ENCODE results near the gene SPATA45. TPM values are rescaled to one million over a fixed set of nuclear protein-coding genes. Genes with fewer than 3 reads are reported as not detected.

Gene SPATA45
- total and polyA plus RNA-seq, 2 of the 4 experiments (the other 2 are of a cell fraction) = not detected

DNA sequence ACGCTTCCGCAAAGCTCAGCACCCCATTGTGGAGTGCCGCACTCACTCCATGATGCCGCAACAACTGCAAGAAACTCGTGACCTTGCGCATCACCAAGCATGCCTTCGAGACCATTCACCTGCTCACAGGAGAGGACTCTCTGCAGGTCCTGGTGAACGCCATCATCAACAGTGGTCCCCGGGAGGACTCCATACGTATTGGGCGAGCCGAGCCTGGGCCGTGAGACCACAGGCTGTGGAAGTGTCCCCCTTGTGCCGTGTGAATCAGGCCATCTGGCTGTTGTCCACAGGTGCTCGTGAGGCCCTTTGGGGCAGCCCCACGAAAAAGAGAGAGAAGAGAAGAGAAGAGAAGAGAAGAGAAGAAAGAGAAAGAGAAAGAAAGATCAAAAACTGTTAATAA is 23.2 kb downstream of the SPATA45 start:
- no peak overlapping the region for H2AK5ac ChIP-seq (ENCODE audit: low read depth, low read length)
- no peak overlapping the region for H3K27ac ChIP-seq (ENCODE audit: insufficient read depth, low read length)
- no peak for ATAC-seq (ENCODE audit: low read depth)
- intact Hi-C loops (cut with micrococcal nuclease) = loop anchor here (5.0 kb wide), 1 partner anchor 33 kb away; the partner anchor contains the start of gene FLVCR1
- no peak overlapping the region for H2AFZ ChIP-seq (replicated peaks; ENCODE audit: low read length, poor library complexity)
- no peak overlapping the region for H2BK20ac ChIP-seq (ENCODE audit: low read depth, low read length)
- dilution Hi-C loops (cut with HindIII; ENCODE audit: low sequenced_read_pairs, unreplicated experiment) = no loop called here
- H3K36me3 ChIP-seq (ENCODE audit: control insufficient read depth, insufficient read depth, low read length) = no peaks in the 10 kb centered on the region
- H3K23ac ChIP-seq (ENCODE audit: low read depth, low read length) = no peak overlapping the region
- no TSS peak for BruUV-seq (replicated peaks)
- H4K8ac ChIP-seq (ENCODE audit: low read depth in 2 of 2, low read length in 2 of 2) = no peak overlapping the region
- H3K9me3 ChIP-seq (ENCODE audit: control insufficient read depth, insufficient read depth, low read length) = peaks cover 20% of the 10 kb centered on the region
- H2BK5ac ChIP-seq (ENCODE audit: low read depth, low read length, poor library complexity, severe bottlenecking) = no peak overlapping the region
- H4K20me1 ChIP-seq (ENCODE audit: insufficient read depth, low read length) = no peaks in the 10 kb centered on the region
- no peak overlapping the region for H2BK120ac ChIP-seq (ENCODE audit: low read depth, low read length)
- ChIA-PET POLR2A (ENCODE audit: unreplicated experiment) (no interaction called here), CTCF (no interaction called here)
- H2AK9ac ChIP-seq (replicated peaks; ENCODE audit: low read depth, low read length, poor library complexity) = no peak overlapping the region
- no peaks in the 10 kb centered on the region for H3K9me1 ChIP-seq (ENCODE audit: insufficient read depth, low read length)
- WGBS, 2 experiments (ENCODE audit: extremely low coverage in 2 of 2, insufficient read length in 1 of 2) = 91% methylated on average over 7 of the region's 16 CpGs; no CpG with 5 or more reads in 1 of the 2 experiments
- no peak overlapping the region for H3K56ac ChIP-seq (ENCODE audit: extremely low read depth, insufficient read depth, low read length)
- no peak overlapping the region for H3K18ac ChIP-seq (ENCODE audit: low read depth, low read length)
- no peaks in the 10 kb centered on the region for H3K4me1 ChIP-seq (ENCODE audit: control insufficient read depth, insufficient read depth, low read length)
- no peak for TF ChIP-seq MAZ (IDR thresholded peaks at IDR 0.05; ENCODE audit: borderline replicate concordance, low read depth, low read length)
- TF ChIP-seq, protein P1, sequence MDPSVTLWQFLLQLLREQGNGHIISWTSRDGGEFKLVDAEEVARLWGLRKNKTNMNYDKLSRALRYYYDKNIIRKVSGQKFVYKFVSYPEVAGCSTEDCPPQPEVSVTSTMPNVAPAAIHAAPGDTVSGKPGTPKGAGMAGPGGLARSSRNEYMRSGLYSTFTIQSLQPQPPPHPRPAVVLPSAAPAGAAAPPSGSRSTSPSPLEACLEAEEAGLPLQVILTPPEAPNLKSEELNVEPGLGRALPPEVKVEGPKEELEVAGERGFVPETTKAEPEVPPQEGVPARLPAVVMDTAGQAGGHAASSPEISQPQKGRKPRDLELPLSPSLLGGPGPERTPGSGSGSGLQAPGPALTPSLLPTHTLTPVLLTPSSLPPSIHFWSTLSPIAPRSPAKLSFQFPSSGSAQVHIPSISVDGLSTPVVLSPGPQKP (IDR thresholded peaks at IDR 0.05; ENCODE audit: borderline replicate concordance, low read depth, low read length) = no peak
- TF ChIP-seq, protein P2, sequence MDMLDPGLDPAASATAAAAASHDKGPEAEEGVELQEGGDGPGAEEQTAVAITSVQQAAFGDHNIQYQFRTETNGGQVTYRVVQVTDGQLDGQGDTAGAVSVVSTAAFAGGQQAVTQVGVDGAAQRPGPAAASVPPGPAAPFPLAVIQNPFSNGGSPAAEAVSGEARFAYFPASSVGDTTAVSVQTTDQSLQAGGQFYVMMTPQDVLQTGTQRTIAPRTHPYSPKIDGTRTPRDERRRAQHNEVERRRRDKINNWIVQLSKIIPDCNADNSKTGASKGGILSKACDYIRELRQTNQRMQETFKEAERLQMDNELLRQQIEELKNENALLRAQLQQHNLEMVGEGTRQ (IDR thresholded peaks at IDR 0.05; ENCODE audit: low read depth, low read length) = no peak
- no peak overlapping the region for H3K4me3 ChIP-seq (ENCODE audit: insufficient read depth, low read depth, low read length)
- no peak overlapping the region for H3K4me2 ChIP-seq (ENCODE audit: low read depth, low read length)
- H3K79me1 ChIP-seq (ENCODE audit: low read depth in 1 of 2, low read length in 2 of 2) = no peaks in the 10 kb centered on the region
- H4K5ac ChIP-seq (ENCODE audit: low read depth, low read length) = no peak overlapping the region
- H4K91ac ChIP-seq (ENCODE audit: insufficient read depth, low read depth, low read length) = no peak overlapping the region
- H3K4ac ChIP-seq (ENCODE audit: low read depth, low read length) = no peak overlapping the region
- in situ Hi-C loops (cut with MboI; ENCODE audit: low sequenced_read_pairs) = no loop called here
- H3K27me3 ChIP-seq (ENCODE audit: control insufficient read depth, insufficient read depth, low read length) = no peaks in the 10 kb centered on the region
- H3K9ac ChIP-seq (ENCODE audit: low read depth, low read length) = no peak overlapping the region
- DNase-seq = no peak
- H2BK15ac ChIP-seq (ENCODE audit: low read depth, low read length) = no peak overlapping the region
- H3K14ac ChIP-seq (replicated peaks; ENCODE audit: low read depth, low read length) = no peak overlapping the region

All from IMR-90 (cell line).